Nephron (organoid): ENCODE measurements around the gene SERPINA3.

Experiments
- H3K27ac Mint-ChIP-seq, 3 experiments: 2 replicates each; pipeline ENCODE4 v1.8.0; 2020; ENCODE audit warnings: mixed read lengths in 3 of 3, mild to moderate bottlenecking in 2 of 3, moderate library complexity in 1 of 3
- H3K27me3 Mint-ChIP-seq: 2 replicates; pipeline ENCODE4 v1.8.0; 2021; ENCODE audit warnings: low read depth, mild to moderate bottlenecking, moderate library complexity, mixed read lengths
- H3K36me3 Mint-ChIP-seq: 2 replicates; pipeline ENCODE4 v1.8.0; 2020; ENCODE audit warnings: low read depth, mixed read lengths
- H3K4me1 Mint-ChIP-seq: 2 replicates; pipeline ENCODE4 v1.8.0; 2020; ENCODE audit warnings: mixed read lengths
- H3K4me3 Mint-ChIP-seq, 3 experiments: 2 replicates each; pipeline ENCODE4 v1.8.0; 2020; ENCODE audit warnings: mild to moderate bottlenecking in 3 of 3, mixed read lengths in 3 of 3, moderate library complexity in 2 of 3
- H3K9me3 Mint-ChIP-seq: 2 replicates; pipeline ENCODE4 v1.8.0; 2020; ENCODE audit warnings: mixed read lengths
- TF ChIP-seq, protein P1 (sequence below), 3 experiments: fragments of 200-600 bp; sonication (generic); IDR thresholded peaks; one replicate each; pipeline ENCODE4 v1.5.0; 2021; ENCODE audit warnings: antibody characterized with exemption in 3 of 3; ENCODE audit not compliant: unreplicated experiment in 3 of 3

SERPINA3 gene

DNA sequence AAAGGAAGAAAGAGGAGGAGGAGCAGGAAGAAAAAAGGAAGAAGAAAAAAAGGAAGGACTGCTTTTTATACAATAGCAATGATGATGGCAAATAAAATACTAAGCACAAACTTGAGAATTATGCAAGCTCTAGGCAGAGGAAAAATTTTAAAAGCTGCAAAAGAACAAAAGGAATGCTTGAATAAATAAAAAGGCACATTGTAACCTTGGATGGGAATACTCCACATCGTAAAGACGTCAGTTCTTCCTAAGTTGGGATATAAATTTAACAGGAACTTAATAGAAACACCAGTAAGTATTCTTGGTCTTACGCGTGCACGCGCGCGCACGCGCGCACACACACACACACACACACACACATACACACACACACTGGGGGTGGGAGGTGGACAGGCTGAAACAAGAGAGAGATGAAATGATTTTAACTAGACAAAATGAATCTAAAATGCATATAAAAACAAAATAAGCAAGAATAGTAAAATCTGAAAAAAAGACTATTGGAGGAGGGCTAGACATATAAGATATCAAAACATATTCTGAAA lies 43.0 kb downstream of the SERPINA3 start:
- H3K4me3 Mint-ChIP-seq: no peak overlapping the region
- TF ChIP-seq, protein P1, sequence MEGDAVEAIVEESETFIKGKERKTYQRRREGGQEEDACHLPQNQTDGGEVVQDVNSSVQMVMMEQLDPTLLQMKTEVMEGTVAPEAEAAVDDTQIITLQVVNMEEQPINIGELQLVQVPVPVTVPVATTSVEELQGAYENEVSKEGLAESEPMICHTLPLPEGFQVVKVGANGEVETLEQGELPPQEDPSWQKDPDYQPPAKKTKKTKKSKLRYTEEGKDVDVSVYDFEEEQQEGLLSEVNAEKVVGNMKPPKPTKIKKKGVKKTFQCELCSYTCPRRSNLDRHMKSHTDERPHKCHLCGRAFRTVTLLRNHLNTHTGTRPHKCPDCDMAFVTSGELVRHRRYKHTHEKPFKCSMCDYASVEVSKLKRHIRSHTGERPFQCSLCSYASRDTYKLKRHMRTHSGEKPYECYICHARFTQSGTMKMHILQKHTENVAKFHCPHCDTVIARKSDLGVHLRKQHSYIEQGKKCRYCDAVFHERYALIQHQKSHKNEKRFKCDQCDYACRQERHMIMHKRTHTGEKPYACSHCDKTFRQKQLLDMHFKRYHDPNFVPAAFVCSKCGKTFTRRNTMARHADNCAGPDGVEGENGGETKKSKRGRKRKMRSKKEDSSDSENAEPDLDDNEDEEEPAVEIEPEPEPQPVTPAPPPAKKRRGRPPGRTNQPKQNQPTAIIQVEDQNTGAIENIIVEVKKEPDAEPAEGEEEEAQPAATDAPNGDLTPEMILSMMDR (IDR thresholded peaks at IDR 0.05; ENCODE audit: unreplicated experiment in 3 of 3): no peak
- no peaks in the 10 kb centered on the region for H3K36me3 Mint-ChIP-seq
- peaks cover 6% of the 10 kb centered on the region for H3K9me3 Mint-ChIP-seq
- H3K4me1 Mint-ChIP-seq: peaks cover 9% of the 10 kb centered on the region
- peaks cover 11% of the 10 kb centered on the region for H3K27me3 Mint-ChIP-seq
- peak overlapping the region in 2 of 3 experiments; percentile 43 to 56 for H3K27ac Mint-ChIP-seq

- TF ChIP-seq, protein P1 (IDR thresholded peaks at IDR 0.05; ENCODE audit: unreplicated experiment in 3 of 3): no peak
- Mint-ChIP-seq H3K36me3 (no peaks in the 10 kb centered on the region), H3K9me3 (peaks cover 6% of the 10 kb centered on the region), H3K27me3 (peaks cover 18% of the 10 kb centered on the region), H3K4me3 (no peak overlapping the region), H3K4me1 (peaks cover 9% of the 10 kb centered on the region), H3K27ac (no peak overlapping the region)
Measured at GRCh38 chr14:94656043-94656442, 43.9 kb downstream of the SERPINA3 start.

DNA sequence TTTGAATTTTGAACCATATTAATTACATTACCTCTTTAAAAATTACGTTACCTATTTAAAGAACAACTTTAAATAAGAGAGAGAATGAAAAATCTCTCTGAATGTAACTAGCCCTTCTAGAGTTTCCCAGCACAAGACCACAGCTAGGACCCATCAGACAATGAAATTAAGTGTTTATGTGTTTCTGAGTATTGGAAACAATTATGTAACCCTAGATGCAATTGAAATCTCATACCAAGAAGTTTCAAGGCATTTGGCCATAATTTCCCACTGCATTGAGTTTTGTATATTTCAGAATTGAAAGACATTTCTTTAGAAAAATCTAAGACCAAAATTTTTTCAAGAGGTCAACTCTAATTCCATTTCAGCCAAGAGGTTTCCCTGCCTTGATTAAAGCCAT lies 47.1 kb downstream of the SERPINA3 start:
- Mint-ChIP-seq H3K36me3 (no peaks in the 10 kb centered on the region), H3K4me1 (peaks cover 9% of the 10 kb centered on the region), H3K4me3 (no peak overlapping the region), H3K27me3 (peaks cover 17% of the 10 kb centered on the region), H3K9me3 (peaks cover 6% of the 10 kb centered on the region), H3K27ac (no peak overlapping the region)
- TF ChIP-seq, protein P1 (IDR thresholded peaks at IDR 0.05; ENCODE audit: unreplicated experiment in 3 of 3): no peak

DNA sequence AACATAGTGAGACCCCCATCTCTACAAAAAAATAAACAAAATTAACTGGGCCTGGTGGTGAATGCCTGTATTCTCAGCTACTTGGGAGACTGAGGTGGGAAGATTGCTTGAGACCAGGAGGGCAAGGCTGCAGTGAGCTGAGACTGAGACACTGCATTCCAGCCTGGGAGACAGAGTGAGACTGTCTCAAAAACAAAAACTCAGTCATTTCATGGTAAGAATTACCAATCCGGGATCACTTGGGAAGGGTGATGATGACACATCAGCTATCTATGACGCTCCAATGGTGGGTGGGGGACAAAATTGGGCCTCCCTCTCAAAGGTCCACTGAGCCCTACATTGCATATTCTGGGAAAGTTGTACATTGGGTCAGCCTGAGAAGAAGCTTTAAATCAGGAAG lies 47.7 kb downstream of the SERPINA3 start:
- Mint-ChIP-seq H3K27ac (no peak overlapping the region), H3K4me3 (no peak overlapping the region), H3K27me3 (peaks cover 17% of the 10 kb centered on the region), H3K9me3 (peaks cover 6% of the 10 kb centered on the region), H3K36me3 (no peaks in the 10 kb centered on the region), H3K4me1 (peaks cover 6% of the 10 kb centered on the region)
- TF ChIP-seq, protein P1 (IDR thresholded peaks at IDR 0.05; ENCODE audit: unreplicated experiment in 3 of 3): no peak

- no peak overlapping the region for H3K27ac Mint-ChIP-seq
- TF ChIP-seq, protein P1 (IDR thresholded peaks at IDR 0.05; ENCODE audit: unreplicated experiment in 3 of 3): no peak
- H3K36me3 Mint-ChIP-seq: no peaks in the 10 kb centered on the region
- H3K4me3 Mint-ChIP-seq: no peak overlapping the region
- H3K4me1 Mint-ChIP-seq: peaks cover 1% of the 10 kb centered on the region
- H3K27me3 Mint-ChIP-seq: peaks cover 17% of the 10 kb centered on the region
- H3K9me3 Mint-ChIP-seq: peaks cover 4% of the 10 kb centered on the region
Measured at GRCh38 chr14:94660306-94660946, 48.2 kb downstream of the SERPINA3 start.

GRCh38 chr14:94663538-94663937 lies 51.3 kb downstream of the SERPINA3 start:
- Mint-ChIP-seq H3K4me3 (no peak overlapping the region), H3K36me3 (no peaks in the 10 kb centered on the region), H3K27me3 (peaks cover 22% of the 10 kb centered on the region), H3K9me3 (no peaks in the 10 kb centered on the region), H3K27ac (no peak overlapping the region), H3K4me1 (no peaks in the 10 kb centered on the region)
- TF ChIP-seq, protein P1 (IDR thresholded peaks at IDR 0.05; ENCODE audit: unreplicated experiment in 3 of 3): no peak
